HG03354 (cell line): ENCODE results near the gene MYL6B.
"Not testable (repeated sequence)": the region's sequence is repeated elsewhere in the genome, so short reads cannot be mapped to it uniquely, and the experiment has no call there.

Experiments used
- ATAC-seq: cut with Tn5 transposase; IDR thresholded peaks from one replicate; pipeline ENCODE4 v1.9.1; 2021; ENCODE audit warnings: mild to moderate bottlenecking; ENCODE audit not compliant: unreplicated experiment, poor library complexity, severe bottlenecking

The MYL6B gene

DNA sequence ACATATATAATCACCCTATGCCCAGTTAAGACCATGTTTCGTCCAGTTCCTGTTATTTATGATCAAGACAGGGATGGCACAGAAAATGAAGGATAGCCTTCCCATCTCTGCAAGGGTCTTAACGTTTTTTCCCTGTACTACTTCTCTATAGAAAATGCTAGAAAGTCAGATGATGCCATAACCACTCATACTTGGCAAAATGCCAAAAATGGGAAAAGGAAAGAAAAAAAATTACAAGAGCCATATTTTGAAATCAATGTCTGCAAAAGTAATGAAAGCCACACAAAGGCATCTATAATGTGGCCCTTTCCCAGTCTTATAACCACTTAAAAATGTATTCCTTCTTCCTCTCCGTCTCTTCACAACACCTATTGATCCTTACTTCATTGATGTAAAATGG, 1.8 kb upstream of the MYL6B start:
- ATAC-seq = no peak

DNA sequence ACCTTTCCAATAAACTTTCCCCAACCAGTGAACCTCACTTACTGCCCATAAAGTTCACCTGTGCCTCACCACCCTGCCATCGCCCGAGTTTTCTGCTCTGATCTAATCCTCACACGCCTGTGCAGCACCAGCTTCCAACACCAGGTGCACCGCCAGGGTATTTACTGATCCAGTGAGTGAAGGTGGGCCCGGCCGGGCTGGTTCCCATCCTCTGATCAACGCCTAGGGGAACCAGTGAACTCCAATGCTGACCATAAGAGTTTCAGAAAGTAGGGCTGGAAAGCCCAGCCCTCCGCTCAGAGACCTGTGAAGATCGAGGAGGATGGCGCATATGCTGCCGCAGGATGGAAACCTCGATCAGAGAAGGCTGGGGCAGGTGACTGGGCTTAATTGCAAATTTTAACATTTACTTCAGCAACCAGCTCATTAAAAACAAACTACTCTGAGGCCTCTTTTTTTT, 685 bp upstream of the MYL6B start:
- peak; percentile 64 for ATAC-seq

DNA sequence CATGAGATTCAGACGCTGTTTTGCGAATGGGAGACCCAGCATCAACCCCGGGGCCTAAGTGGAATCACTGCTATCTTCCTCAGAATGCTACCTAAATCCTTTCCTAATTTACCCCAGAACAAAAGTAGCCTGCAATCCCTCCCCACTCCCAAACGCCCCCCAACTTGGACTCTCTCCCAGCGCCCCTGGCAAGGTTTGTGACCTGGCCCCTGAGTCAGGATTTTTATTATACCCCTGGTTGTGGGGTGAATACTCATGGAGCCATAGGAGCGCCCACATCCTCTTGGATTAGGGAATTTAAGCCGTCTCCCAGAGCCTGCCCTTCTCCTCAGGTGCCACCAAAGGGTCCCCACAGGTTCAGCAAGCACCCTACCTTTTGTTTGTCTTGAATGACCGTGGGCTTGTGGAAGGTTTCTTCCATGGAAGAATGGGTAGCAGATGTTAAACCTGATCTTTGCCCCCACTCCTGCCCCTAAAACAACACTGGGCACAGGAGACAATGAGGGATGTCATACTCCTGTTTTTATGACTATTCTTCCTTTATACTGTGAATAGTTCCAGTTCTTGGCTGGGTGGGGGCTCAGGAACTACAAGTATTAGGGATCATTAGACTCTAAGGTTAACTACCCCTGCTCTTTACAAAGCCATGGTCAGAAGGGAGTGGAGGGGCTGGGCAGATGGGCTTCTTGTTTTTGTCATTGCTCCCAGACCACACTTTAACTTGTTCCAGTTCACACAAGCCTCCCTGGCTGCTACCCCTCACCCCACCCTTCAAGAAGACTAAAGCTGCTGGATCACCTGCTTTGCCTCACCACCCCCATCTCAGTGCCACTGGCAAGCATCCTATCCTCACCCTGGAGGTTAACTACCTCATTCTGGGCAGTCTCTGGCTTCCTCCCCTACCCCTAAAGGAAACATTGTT, 630 bp downstream of the MYL6B start:
- no peak for ATAC-seq

DNA sequence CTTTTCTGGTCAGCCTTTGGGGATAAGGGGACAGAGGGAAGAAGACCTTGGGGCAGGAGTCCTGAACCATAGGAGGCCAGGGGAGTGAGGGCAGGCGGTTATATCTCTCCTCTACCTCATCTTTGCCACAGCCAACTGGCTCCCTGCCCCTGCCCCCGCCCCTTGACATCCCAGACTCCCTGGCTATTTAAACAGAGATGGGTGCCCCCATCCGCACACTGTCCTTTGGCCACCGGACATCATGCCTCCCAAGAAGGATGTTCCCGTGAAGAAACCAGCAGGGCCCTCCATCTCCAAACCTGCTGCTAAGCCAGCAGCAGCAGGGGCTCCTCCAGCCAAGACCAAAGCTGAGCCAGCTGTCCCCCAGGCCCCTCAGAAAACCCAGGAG, 1.3 kb downstream of the MYL6B start:
- no peak for ATAC-seq

DNA sequence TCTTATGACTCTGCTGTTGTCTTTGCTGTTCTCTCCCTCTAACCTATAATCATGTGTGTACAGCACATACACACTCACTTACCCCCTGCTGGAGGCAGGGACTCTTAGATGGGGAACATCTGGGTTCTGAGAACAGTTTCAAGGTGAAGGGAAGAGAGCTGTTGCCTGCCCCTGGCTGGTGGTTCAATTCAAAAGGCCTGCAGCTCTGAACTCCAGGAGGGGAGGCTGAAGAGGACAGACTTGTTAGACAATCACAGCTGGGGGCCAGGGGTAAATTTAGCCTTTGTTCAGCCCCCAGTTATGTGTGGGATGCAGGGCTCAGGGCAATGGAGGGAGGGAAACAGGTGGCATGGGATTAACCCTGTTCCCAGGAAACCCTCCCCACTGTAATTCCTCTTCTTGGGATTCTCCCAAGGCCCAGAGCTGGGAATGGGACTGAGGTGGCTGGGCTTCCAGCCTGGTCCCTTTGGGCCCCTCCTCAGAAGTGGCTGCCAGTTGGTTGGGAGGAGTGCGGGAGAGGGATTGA, 1.9 kb downstream of the MYL6B start:
- ATAC-seq = no peak

DNA sequence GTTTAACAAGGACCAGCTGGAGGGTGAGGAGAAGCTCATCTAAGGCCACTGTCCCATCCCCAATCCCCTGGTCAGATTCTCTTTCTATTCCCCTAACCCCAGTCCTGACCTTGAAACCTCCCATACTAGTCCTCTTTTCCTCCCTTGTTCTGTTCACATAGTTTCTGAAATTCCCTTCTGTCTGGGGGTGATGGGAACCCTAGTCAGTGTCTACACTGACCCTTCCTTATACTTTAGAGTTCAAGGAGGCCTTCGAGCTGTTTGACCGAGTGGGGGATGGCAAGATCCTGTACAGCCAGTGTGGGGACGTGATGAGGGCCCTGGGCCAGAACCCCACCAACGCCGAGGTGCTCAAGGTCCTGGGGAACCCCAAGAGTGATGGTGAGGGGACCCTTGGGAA, 2.4 kb downstream of the MYL6B start:
- ATAC-seq = no peak

DNA sequence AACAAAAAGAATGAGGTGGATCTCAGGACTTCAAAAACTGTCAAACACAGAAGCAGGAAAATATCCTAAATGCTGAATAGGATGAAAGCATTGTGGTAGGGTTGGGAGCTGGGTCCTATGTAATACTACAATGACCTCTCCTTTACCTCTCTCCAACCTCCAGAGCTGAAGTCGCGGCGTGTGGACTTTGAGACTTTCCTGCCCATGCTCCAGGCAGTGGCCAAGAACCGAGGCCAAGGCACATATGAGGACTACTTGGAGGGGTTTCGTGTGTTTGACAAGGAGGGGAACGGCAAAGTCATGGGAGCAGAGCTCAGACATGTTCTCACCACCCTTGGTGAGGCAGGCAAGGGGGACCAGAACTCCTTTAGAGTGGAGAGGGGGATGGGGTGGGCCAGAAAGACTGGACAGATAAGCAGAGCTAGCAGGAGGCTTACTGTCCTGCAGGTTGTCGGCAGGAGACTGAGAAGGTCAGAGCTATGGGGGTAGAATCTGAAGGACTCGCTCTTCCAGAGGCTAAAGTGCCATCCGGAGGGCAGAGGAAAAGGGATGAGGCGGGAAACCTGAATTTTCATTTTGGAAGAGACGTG, 3.0 kb downstream of the MYL6B start:
- ATAC-seq = no peak

DNA sequence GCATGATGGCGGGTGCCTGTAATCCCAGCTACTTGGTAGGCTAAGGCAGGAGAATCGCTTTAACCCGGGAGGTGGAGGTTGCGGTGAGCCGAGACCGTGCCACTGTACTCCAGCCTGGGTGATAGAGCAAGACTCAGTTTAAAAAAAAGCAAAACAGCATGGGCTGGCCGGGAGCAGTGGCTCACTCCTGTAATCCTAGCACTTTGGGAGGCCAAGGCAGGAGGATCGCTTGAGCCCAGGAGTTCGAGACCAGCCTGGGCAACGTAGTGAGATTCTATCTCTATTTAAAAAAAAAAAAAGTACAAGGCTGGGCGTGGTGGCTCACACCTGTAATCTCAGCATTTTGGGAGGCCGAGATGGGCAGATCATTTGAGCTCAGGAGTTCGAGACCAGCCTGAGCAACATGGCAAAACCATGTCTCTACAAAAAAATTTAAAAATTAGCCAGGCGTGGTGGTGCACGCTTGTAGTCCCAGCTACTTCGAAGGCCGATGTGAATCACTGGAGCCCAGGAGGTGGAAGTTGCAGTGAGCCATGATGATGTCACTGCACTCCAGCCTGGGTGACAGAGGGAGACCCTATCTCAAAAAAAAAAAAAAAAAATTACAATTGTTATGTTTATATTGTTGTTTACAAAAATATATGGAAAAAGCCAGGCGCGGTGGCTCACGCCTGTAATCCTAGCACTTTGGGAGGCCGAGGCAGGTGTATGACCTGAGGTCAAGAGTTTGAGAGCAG, 4.2 kb downstream of the MYL6B start:
- not testable (repeated sequence) for ATAC-seq

DNA sequence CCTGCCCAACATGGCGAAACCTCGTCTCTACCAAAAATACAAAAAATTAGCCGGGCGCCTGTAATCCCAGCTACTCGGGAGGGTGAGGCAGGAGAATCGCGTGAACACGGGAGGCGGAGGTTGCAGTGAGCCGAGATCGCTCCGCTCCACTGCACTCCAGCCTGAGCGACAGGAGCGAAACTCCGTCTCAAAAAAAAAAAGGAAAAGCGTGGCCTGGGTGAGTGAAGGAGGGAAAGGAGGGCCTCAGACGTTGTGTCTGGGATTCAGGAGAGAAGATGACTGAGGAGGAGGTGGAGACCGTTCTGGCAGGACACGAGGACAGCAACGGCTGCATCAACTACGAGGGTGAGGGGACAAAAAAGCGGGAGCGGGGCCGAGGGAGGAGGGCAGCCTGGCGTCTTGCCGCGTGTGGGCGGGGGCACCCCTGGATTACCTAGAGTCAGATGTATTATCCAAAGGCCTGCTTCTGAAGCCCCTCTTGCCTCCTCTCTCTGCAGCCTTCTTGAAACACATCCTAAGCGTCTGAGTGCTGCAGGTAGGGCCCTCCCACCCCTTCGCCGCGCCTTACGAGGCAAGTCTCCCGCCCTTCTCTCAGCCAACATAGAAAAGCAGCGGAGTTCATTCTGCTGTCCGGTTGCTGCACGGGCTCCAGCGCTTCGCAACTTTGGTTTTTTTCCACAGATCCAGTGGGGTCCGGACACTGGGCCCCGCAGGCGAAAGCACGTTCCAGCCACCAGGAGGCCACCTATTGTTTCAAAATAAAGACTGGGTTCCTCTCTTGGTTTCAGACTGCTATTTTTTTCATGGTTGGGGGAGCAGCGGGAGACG, 5.0 kb downstream of the MYL6B start:
- peak; percentile 48 for ATAC-seq

DNA sequence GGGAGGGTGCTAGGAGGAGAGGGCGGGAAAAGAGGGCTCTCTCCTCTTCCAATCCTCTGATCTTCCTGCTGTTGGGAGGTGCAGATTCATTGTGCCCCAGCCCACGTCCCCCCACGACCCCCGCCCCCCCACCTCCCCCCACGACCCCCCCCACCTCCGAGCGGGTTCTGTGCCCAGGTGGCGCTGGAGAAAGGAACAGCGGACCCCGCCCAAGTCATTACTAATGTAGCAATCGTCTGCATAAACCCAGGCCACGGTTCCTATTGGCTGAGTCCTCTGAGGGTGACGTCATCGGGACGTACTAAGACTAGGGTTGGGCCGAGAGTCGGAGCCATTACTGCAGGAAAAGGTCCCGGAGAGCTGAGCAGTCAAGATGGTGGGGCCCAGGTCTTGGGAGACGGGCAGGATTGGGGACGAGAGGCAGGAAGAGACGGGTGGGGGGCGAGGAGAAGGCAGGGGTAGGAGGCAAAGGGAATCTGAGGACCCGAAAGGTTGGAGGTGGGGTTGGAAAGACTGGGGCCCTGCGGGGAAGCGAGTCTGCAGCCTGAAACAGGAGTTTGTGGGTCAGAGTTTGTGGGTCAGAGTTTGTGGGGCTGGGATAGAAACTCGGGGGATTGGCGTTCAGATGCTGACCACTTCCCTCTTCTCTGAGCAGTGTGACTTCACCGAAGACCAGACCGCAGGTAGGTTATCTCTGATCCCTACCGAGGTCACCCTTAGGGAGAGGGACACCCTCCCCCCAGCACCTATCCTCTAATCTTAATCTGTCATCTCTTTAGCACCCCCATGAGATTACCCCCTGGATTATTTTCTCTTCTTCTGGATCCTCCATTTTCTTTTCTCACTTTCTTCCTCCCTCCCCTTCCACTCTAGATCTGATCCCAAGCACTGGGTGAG, 5.9 kb downstream of the MYL6B start, which contains the start of gene MYL6:
MYL6 (plus strand) TSS at position 331 of the 897 bp plus-strand sequence; CDS start at position 374, 43 bp downstream.
- ATAC-seq = peak; percentile 89

DNA sequence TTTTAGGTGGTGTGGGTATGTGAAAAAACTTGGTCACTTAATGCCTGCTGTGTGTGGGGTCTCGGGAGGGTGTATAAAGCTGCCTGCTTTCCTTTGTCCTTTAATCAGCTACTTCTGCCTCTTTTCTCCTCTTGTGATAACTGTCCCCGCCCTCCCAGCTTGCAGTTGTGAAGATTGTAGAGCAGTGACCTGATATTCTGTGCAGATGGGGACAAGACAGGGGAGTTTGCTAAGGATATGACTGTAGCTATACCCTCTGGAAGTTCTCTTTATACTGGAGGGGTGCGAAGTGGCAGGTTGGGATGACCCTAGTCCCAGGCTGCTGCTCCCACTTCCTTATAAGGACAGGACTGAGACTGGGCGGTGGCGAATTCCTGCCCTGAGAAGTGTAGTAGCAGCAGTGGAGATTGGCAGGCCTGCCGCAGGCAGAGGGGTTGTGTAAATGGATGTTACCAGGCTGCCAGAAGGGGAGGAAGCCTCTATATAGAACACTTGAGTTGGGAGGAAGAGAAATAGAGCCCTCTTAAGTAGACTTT, 6.6 kb downstream of the MYL6B start:
- no peak for ATAC-seq

DNA sequence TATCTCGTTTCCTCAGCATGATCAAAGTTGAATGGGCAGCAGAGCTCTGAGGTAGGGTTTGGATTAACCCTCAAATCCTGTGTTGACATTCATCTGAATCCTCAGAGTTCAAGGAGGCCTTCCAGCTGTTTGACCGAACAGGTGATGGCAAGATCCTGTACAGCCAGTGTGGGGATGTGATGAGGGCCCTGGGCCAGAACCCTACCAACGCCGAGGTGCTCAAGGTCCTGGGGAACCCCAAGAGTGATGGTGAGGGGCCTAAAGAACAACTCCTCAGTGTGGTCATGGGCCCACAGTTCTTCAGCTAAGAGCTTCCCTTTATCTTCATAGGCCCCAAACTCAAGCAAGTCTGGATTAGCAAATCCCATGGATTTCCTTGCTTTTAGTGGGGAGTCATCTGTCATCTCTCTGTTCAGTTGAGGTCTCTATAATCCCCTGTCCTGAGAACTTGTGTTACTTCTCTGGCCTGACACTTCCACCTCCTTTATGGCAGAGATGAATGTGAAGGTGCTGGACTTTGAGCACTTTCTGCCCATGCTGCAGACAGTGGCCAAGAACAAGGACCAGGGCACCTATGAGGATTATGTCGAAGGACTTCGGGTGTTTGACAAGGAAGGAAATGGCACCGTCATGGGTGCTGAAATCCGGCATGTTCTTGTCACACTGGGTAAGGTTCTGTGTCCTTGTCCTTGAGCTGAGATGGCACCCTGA, 7.2 kb downstream of the MYL6B start:
- ATAC-seq = no peak

DNA sequence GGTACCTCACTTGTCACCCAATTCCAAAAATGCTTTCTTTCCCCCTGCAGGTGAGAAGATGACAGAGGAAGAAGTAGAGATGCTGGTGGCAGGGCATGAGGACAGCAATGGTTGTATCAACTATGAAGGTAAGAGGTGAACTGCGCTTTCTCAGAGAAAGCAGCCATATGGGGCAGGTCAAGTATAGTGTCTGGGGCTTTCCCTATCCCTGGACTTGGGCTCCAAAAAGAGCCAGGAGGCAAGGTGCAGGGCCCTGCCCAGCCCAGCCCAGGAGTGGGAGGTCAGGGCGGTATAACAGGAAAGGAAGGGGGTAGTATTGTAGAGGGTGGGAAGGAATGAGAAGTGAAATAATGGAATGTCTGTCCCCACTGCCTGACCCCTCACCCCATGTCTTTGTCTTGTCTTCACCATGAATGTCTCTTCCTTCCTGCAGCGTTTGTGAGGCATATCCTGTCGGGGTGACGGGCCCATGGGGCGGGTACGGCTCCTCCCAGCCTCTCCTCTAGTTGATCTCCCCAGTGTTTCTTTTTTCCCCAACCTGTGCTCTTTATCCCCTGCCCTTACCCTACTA, 7.9 kb downstream of the MYL6B start:
- ATAC-seq = no peak

DNA sequence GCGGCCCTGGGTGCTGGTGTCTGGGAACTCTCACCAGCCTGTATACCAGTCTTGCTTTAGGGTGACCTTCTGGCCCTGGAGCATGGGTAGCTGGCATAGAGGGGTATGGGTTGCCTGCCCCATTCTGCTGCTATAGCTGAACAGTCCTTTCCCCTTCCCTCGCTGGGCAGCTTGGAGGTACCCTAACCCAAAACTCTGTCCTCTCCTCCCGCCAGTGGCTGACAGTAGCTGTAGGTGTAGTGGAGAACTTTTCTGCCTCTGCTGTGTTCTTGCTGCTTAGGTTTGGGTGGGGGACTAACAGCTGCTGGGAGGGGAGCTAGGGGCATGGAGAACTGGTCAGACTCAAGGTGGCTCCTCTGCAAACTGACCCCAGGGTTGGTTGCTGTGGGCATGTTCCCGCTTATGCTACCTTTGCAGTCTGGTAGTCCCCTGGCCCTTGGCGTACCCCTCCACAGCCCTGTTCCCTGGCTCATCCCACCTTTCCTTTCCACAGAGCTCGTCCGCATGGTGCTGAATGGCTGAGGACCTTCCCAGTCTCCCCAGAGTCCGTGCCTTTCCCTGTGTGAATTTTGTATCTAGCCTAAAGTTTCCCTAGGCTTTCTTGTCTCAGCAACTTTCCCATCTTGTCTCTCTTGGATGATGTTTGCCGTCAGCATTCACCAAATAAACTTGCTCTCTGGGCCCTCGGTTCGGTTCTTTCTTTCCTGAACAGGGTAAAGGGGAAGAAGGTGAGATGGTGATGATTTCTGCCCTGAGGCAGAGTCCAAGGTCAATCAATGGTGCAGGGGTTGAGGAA, 8.7 kb downstream of the MYL6B start:
- no peak for ATAC-seq

DNA sequence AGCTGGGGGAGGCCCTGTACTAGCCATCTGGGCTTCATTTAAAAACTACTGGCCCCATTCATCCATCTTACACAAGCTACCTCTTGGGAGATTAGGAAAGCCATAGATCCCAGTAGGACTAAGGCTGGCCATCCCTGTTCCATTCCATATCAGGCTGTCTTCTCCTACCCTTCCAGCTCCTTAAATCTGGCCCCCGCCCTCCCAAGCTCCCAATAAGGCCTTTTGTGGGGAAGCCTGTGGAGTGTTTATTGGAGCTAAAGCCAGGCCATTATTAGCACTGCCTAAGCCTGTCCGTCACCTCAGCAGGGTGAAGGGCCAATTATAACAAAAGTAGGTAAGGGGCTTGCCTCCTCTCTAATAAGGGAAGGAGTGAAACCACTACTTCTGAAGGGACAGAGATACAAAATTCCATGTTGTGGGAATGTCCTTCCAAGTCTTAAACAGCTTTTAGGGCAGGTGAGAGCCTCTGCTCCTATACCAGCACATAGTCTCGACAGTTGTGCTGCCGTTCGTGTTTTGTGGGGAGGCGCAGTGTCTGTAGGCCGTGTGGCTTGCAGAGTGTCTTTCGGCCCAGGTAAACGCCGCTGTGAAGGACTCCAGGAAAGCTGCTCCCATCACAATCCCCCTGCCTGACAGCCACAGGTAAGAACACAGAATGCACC, 9.4 kb downstream of the MYL6B start:
- ATAC-seq = no peak
